HEK293T (cell line): ENCODE results near the gene ATP23.

Source experiments
- CTCF ChIA-PET: fragments of 350-600 bp; formaldehyde crosslinking; extraction: SDS; loops from one replicate; lab custom pipeline; 2021; ENCODE audit warnings: antibody characterized with exemption, inconsistent platforms; lab: Yijun Ruan, JAX
- POLR2A ChIA-PET: fragments of 350-600 bp; formaldehyde crosslinking; extraction: SDS; loops from one replicate; lab custom pipeline; 2020; ENCODE audit warnings: antibody characterized with exemption, inconsistent platforms; lab: Yijun Ruan, JAX
- DNase-seq: peaks from one replicate; pipeline ENCODE4 v3.0.0; 2012; ENCODE audit warnings: mixed read lengths; ENCODE audit errors: extremely low spot score
- ARNT ChIP-seq: fragments of 450-650 bp; IDR thresholded peaks from 2 replicates; pipeline ENCODE4 v1.6.1; 2017; ENCODE audit warnings: mild to moderate bottlenecking
- BHLHE40 ChIP-seq: fragments of 450-650 bp; IDR thresholded peaks from 2 replicates; pipeline ENCODE4 v1.6.1; 2016; ENCODE audit warnings: mild to moderate bottlenecking, moderate library complexity, borderline replicate concordance
- CTBP1 ChIP-seq: fragments of 450-650 bp; IDR thresholded peaks from 2 replicates; pipeline ENCODE4 v1.6.1; 2016; ENCODE audit warnings: borderline replicate concordance
- ELF4 ChIP-seq: fragments of 450-650 bp; IDR thresholded peaks from 2 replicates; pipeline ENCODE4 v1.6.1; 2017; ENCODE audit warnings: antibody characterized with exemption
- FOXA1 ChIP-seq: fragments of 450-650 bp; IDR thresholded peaks from 2 replicates; pipeline ENCODE4 v1.6.1; 2016; ENCODE audit warnings: mild to moderate bottlenecking
- FOXK2 ChIP-seq: fragments of 450-650 bp; IDR thresholded peaks from 2 replicates; pipeline ENCODE4 v1.6.1; 2016; ENCODE audit warnings: mild to moderate bottlenecking
- FOXM1 ChIP-seq: fragments of 450-650 bp; IDR thresholded peaks from 2 replicates; pipeline ENCODE4 v1.6.1; 2017; ENCODE audit warnings: mild to moderate bottlenecking, borderline replicate concordance
- HDGF ChIP-seq: fragments of 450-650 bp; IDR thresholded peaks from 2 replicates; pipeline ENCODE4 v1.6.1; 2017; ENCODE audit warnings: antibody characterized with exemption, borderline replicate concordance
- L3MBTL2 ChIP-seq: fragments of 450-650 bp; conservative IDR thresholded peaks from 2 replicates; pipeline ENCODE4 v1.6.1; 2016; ENCODE audit warnings: mild to moderate bottlenecking
- LEF1 ChIP-seq: fragments of 450-650 bp; IDR thresholded peaks from 2 replicates; pipeline ENCODE4 v1.6.1; 2017; ENCODE audit warnings: mild to moderate bottlenecking, borderline replicate concordance
- NFRKB ChIP-seq: fragments of 450-650 bp; IDR thresholded peaks from 2 replicates; pipeline ENCODE4 v1.6.1; 2016; ENCODE audit warnings: mild to moderate bottlenecking, moderate library complexity
- PKNOX1 ChIP-seq: fragments of 450-650 bp; IDR thresholded peaks from 2 replicates; pipeline ENCODE4 v1.6.1; 2016
- SP1 ChIP-seq: fragments of 450-650 bp; IDR thresholded peaks from 2 replicates; pipeline ENCODE4 v1.6.1; 2017
- SUZ12 ChIP-seq: fragments of 450-650 bp; IDR thresholded peaks from 2 replicates; pipeline ENCODE4 v1.6.1; 2016; ENCODE audit warnings: mild to moderate bottlenecking
- TARDBP ChIP-seq: fragments of 450-650 bp; IDR thresholded peaks from 2 replicates; pipeline ENCODE4 v1.6.1; 2016
- ZNF384 ChIP-seq: fragments of 450-650 bp; IDR thresholded peaks from 2 replicates; pipeline ENCODE4 v1.6.1; 2016

ATP23 gene

GRCh38 chr12:57958061-57958657 is 16.8 kb downstream of the ATP23 start:
- CTCF ChIA-PET, result no interaction called here

GRCh38 chr12:57964421-57964820 is 23.1 kb downstream of the ATP23 start:
- POLR2A ChIA-PET, result no interaction called here
- CTCF ChIA-PET, result interaction anchor here (0.6 kb wide), 1 partner anchor 8 kb away, joined by 3 read pairs; no protein-coding TSS in a partner anchor
- no peak for DNase-seq
- no peak for TF ChIP-seq ELF4
- no peak for TF ChIP-seq LEF1
- TF ChIP-seq SUZ12, result no peak
- TF ChIP-seq FOXA1, result no peak
- TF ChIP-seq TARDBP, result no peak
- no peak for TF ChIP-seq BHLHE40
- TF ChIP-seq ZNF384, result no peak
- no peak for TF ChIP-seq FOXK2
- no peak for TF ChIP-seq L3MBTL2
- TF ChIP-seq PKNOX1, result no peak
- TF ChIP-seq SP1, result no peak
- TF ChIP-seq ARNT, result no peak
- TF ChIP-seq HDGF, result no peak

More at GRCh38 chr12:57958061-57958657, 16.8 kb downstream of the ATP23 start:
- no peak for DNase-seq
- no peak for TF ChIP-seq ZNF384
- TF ChIP-seq NFRKB, result no peak
- no peak for TF ChIP-seq PKNOX1
- TF ChIP-seq ARNT, result no peak
- TF ChIP-seq ELF4, result no peak
- no peak for TF ChIP-seq L3MBTL2
- POLR2A ChIA-PET, result no interaction called here

GRCh38 chr12:57965766-57966165 is 24.4 kb downstream of the ATP23 start:
- ChIA-PET POLR2A (no interaction called here), CTCF (no interaction called here)
- DNase-seq, result no peak
- TF ChIP-seq BHLHE40, result no peak
- no peak for TF ChIP-seq SUZ12
- TF ChIP-seq SP1, result no peak
- TF ChIP-seq TARDBP, result no peak
- TF ChIP-seq ZNF384, result no peak
- no peak for TF ChIP-seq FOXK2
- TF ChIP-seq PKNOX1, result no peak
- TF ChIP-seq FOXM1, result no peak
- TF ChIP-seq ARNT, result no peak
- TF ChIP-seq L3MBTL2, result no peak
- no peak for TF ChIP-seq LEF1
- TF ChIP-seq NFRKB, result no peak
- no peak for TF ChIP-seq HDGF
- TF ChIP-seq ELF4, result no peak
- TF ChIP-seq CTBP1, result no peak
- no peak for TF ChIP-seq FOXA1

- DNase-seq, result no peak
- ChIA-PET POLR2A (no interaction called here), CTCF (no interaction called here)
- TF ChIP-seq TARDBP, result no peak
Measured at GRCh38 chr12:57966536-57966935, 25.2 kb downstream of the ATP23 start.

GRCh38 chr12:57983146-57983857 is 41.9 kb downstream of the ATP23 start:
- POLR2A ChIA-PET, result no interaction called here
- peak; percentile 18 for DNase-seq
- no peak for TF ChIP-seq NFRKB
- TF ChIP-seq FOXK2, result no peak
- no peak for TF ChIP-seq FOXA1
- peak; percentile 88 for TF ChIP-seq ZNF384
- TF ChIP-seq PKNOX1, result no peak
- TF ChIP-seq ELF4, result no peak
- TF ChIP-seq LEF1, result no peak
- TF ChIP-seq HDGF, result no peak

GRCh38 chr12:57983858-57984505 is 42.6 kb downstream of the ATP23 start:
- CTCF ChIA-PET, result interaction anchor here (1.1 kb wide), 1 partner anchor 332 kb away, joined by 7 read pairs; no protein-coding TSS in a partner anchor
- DNase-seq, result no peak
- POLR2A ChIA-PET, result no interaction called here
- TF ChIP-seq L3MBTL2, result no peak
- no peak for TF ChIP-seq ARNT
- no peak for TF ChIP-seq SUZ12
- no peak for TF ChIP-seq LEF1
- TF ChIP-seq ELF4, result no peak
- no peak for TF ChIP-seq NFRKB
- no peak for TF ChIP-seq FOXM1
- TF ChIP-seq TARDBP, result no peak
- no peak for TF ChIP-seq HDGF
- no peak for TF ChIP-seq FOXK2
- TF ChIP-seq SP1, result no peak
- no peak for TF ChIP-seq ZNF384
- TF ChIP-seq FOXA1, result no peak
- TF ChIP-seq CTBP1, result no peak
- no peak for TF ChIP-seq PKNOX1

More at GRCh38 chr12:57983146-57983857, 41.9 kb downstream of the ATP23 start:
- CTCF ChIA-PET, result interaction anchor here (0.6 to 1.1 kb wide), 4 partner anchors 22 to 332 kb away, joined by 3 to 7 read pairs (median 4); no protein-coding TSS in a partner anchor
